ENCODE results near the gene ARL15. TPM values are rescaled to one million over a fixed set of nuclear protein-coding genes. Genes with fewer than 3 reads are reported as not detected.

ARL15 gene
- total RNA-seq, 4 donors from 2014 or later, result 36.2 to 338 (median 69.0) TPM

DNA sequence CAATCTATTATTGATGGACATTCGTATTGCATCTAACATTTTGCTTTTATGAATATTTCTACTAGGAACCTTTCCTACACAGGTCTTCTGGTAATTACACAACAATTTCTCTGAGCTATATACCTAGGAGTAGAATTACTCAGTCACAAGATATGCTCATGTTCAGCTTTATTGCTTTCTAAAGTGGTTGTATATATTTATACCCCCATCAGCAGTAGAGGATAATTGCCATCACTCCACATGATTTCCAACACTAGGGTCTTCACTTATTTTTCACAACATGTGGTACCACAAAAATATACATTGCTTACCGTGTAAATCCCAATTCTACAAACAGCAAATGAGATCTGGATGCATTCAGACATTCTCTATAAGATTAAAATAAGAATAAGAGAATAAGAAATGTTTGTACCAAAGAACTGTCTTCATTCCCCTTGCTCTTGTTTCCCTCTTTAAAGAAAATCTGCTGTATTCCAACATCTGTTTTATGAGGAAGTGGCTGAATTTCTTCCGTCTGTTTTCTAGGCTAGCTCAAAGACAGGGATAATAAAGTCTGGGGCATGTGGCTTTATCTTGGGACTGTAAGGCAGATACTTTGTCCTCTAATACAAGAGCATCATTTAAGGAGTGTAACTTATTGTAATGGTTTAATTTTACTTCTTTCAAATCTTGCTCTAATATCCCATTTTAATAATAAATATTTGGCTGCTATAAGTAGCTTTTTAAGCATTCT lies 28.2 kb downstream of the ARL15 start:
- no peaks in the 10 kb centered on the region for H3K9me3 ChIP-seq
- H3K36me3 ChIP-seq, result no peaks in the 10 kb centered on the region
- intact Hi-C loops (cut with DNase I; ENCODE audit: low total_unique reads), result no loop called here
- TF ChIP-seq POLR2A (IDR thresholded peaks at IDR 0.05), result no peak
- TF ChIP-seq CTCF (IDR thresholded peaks at IDR 0.05), result no peak
- no peaks in the 10 kb centered on the region for H3K27me3 ChIP-seq
- no peaks in the 10 kb centered on the region for H3K4me1 ChIP-seq
- no peak overlapping the region for H3K27ac ChIP-seq
- no peak for DNase-seq
- no peak overlapping the region for H3K4me3 ChIP-seq

GRCh38 chr5:54279960-54280359 lies 30.4 kb downstream of the ARL15 start:
- H3K9me3 ChIP-seq, result no peaks in the 10 kb centered on the region
- DNase-seq, result no peak
- H3K27me3 ChIP-seq, result no peaks in the 10 kb centered on the region
- H3K36me3 ChIP-seq, result no peaks in the 10 kb centered on the region
- H3K4me3 ChIP-seq, result no peak overlapping the region
- intact Hi-C loops (cut with DNase I; ENCODE audit: low total_unique reads), result no loop called here
- H3K27ac ChIP-seq, result no peak overlapping the region
- TF ChIP-seq POLR2A (IDR thresholded peaks at IDR 0.05), result no peak
- no peak for TF ChIP-seq CTCF (IDR thresholded peaks at IDR 0.05)
- H3K4me1 ChIP-seq, result no peaks in the 10 kb centered on the region

DNA sequence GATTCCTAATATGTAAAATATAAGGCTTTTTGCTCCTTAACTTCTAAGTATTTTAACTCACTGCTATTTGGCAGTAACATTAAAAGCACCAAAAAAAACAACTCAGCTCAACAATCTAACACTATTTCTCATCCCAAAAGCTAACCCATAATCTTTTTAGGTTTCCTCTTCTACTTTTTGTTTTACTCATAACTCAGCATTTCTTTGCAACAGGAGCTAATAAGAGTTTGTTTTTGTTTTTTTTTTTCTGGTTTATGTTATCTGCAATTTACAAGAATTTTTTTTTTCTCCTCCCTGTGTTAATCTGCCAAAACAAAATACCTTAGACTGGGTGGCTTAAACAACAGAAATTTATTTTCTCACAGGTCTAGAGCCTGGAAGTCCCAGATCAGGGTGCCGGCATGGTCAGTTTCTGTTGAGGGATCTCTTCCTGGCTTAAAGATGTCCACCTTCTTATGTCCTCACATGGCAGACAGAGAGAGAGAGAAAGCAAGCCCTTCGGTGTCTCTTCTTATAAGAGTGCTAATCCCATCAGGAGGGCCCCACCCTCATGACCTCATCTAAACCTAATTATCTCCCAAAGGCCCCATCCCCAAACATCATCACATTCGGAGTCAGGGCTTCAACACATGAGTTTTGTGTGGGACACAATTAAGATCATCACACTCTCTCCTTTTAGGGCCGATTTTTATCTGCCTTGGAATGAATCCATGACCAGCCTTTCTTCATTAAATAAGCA lies 31.2 kb downstream of the ARL15 start:
- intact Hi-C loops (cut with DNase I; ENCODE audit: low total_unique reads), result no loop called here
- no peaks in the 10 kb centered on the region for H3K4me1 ChIP-seq

DNA sequence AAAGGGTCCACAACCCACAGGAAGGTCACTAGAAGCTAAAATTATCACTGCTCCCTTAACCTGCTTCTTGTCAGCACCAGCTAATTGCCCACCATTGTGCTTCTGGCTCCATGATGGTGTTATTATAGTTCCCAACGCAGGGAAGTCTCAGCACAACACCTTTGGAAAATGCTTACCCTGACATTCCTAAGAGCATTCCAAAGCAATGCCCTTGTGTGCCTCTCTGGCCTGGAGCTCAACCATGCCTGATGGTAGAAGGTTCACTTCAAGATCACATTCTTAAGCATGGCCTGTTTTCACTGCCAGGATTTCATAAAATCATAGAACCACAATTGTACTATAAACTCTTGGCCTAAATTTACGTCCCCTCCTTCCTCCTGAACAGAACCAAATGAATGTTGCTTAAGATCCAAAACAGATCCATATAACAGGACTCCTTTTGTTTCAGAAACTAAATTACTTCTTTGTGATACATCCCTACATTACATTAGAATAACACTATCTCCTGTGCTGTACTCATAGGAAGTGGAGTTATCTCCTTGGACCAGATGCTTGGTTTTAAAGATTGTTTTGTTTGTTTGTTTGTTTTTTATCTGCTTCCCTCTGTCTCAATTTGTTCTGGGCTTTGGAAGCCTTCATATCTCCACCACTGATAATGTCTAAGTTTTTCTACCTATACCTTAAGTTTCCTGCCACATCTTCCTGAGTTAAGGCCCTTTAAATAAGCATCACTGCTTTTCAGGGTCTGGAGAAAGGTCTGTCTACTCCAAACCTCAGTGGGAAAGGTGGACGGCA lies 32.1 kb downstream of the ARL15 start:
- DNase-seq, result no peak
- intact Hi-C loops (cut with DNase I; ENCODE audit: low total_unique reads), result no loop called here
- Histone ChIP-seq H3K9me3 (no peaks in the 10 kb centered on the region), H3K36me3 (no peaks in the 10 kb centered on the region), H3K4me1 (no peaks in the 10 kb centered on the region), H3K4me3 (no peak overlapping the region), H3K27me3 (no peaks in the 10 kb centered on the region), H3K27ac (no peak overlapping the region)
- TF ChIP-seq POLR2A (IDR thresholded peaks at IDR 0.05) (no peak), CTCF (IDR thresholded peaks at IDR 0.05) (no peak)

More for the DNA sequence above, 31.2 kb downstream of the ARL15 start:
- H3K27me3 ChIP-seq, result no peaks in the 10 kb centered on the region
- no peak for TF ChIP-seq CTCF (IDR thresholded peaks at IDR 0.05)
- TF ChIP-seq POLR2A (IDR thresholded peaks at IDR 0.05), result no peak
- no peak for DNase-seq
- H3K27ac ChIP-seq, result no peak overlapping the region
- no peaks in the 10 kb centered on the region for H3K36me3 ChIP-seq
- no peak overlapping the region for H3K4me3 ChIP-seq
- no peaks in the 10 kb centered on the region for H3K9me3 ChIP-seq
